Panc1 (cell line): ENCODE measurements around the gene CALML4. TPM values are rescaled to one million over a fixed set of nuclear protein-coding genes. Genes with fewer than 3 reads are reported as not detected.
A peak's percentile ranks its signal among the peaks of the same experiment; 100 is the strongest.

Experiments
- ATAC-seq: fragments of 200-7000 bp; cut with Tn5 transposase; 2 replicates; pipeline ENCODE4 v1.9.1; 2020; ENCODE audit warnings: mild to moderate bottlenecking, moderate library complexity
- BruUV-seq: library from RNA; stranded (reverse); fragments of 400-500 nt; replicated peaks from 2 replicates; lab custom pipeline; 2021; lab: Mats Ljungman, UMichigan
- CTCF ChIA-PET: fragments of 300-600 bp; sonication (Branson Sonifier 250); formaldehyde crosslinking; loops from one replicate; lab custom pipeline; 2022; ENCODE audit warnings: antibody characterized with exemption; lab: Charles Lee
- POLR2A ChIA-PET: fragments of 300-600 bp; sonication (Branson Sonifier 250); formaldehyde crosslinking; loops from one replicate; lab custom pipeline; 2022; ENCODE audit warnings: antibody characterized with exemption; lab: Charles Lee
- DNase-seq: peaks from one replicate; pipeline ENCODE4 v3.0.0-alpha.2; 2010; ENCODE audit warnings: low read depth, low spot score
- H3K27ac ChIP-seq: 2 replicates; pipeline ENCODE4 v1.5.1; 2011; ENCODE audit warnings: mild to moderate bottlenecking, low read length, inconsistent platforms
- H3K27me3 ChIP-seq: fragments of 200-500 bp; sonication (Bioruptor generic); 2 replicates; pipeline ENCODE4 v1.6.0; 2014; ENCODE audit warnings: low read length, inconsistent platforms; ENCODE audit not compliant: control insufficient read depth, insufficient read depth
- H3K36me3 ChIP-seq: fragments of 200-500 bp; sonication (Bioruptor generic); 2 replicates; pipeline ENCODE4 v1.5.1; 2014; ENCODE audit warnings: inconsistent platforms, mild to moderate bottlenecking, low read length, moderate library complexity; ENCODE audit not compliant: control insufficient read depth, insufficient read depth
- H3K4me1 ChIP-seq: 2 replicates; pipeline ENCODE4 v1.5.1; 2011; ENCODE audit warnings: inconsistent platforms, mild to moderate bottlenecking, low read length, moderate library complexity; ENCODE audit not compliant: control insufficient read depth, insufficient read depth
- H3K4me3 ChIP-seq, 2 experiments: 2 replicates each; pipeline ENCODE4 v1.5.1; 2011 to 2012; ENCODE audit warnings: low read depth in 2 of 2, low read length in 2 of 2, mild to moderate bottlenecking in 2 of 2, inconsistent platforms in 1 of 2, moderate library complexity in 1 of 2
- H3K9me3 ChIP-seq: fragments of 200-500 bp; sonication (Bioruptor generic); 2 replicates; pipeline ENCODE4 v1.5.1; 2014; ENCODE audit warnings: low read depth, mild to moderate bottlenecking, inconsistent platforms, low read length, moderate library complexity; ENCODE audit not compliant: control insufficient read depth, insufficient read depth
- CTCF ChIP-seq: fragments of 450-650 bp; IDR thresholded peaks from 2 replicates; pipeline ENCODE4 v1.5.1; 2017; ENCODE audit warnings: mild to moderate bottlenecking
- POLR2AphosphoS5 ChIP-seq: IDR thresholded peaks from 2 replicates; pipeline ENCODE4 v1.6.1; 2012; ENCODE audit warnings: mild to moderate bottlenecking, low read depth, low read length, moderate library complexity
- REST ChIP-seq, 2 experiments: IDR thresholded peaks; 2 replicates each; pipeline ENCODE4 v1.6.1; 2011 to 2012; ENCODE audit warnings: low read depth in 2 of 2, control low read depth in 1 of 2, low read length in 1 of 2, mild to moderate bottlenecking in 1 of 2, moderate library complexity in 1 of 2; ENCODE audit not compliant: insufficient read depth in 1 of 2
- SIN3A ChIP-seq: IDR thresholded peaks from 2 replicates; pipeline ENCODE4 v1.6.1; 2012; ENCODE audit warnings: low read depth, mild to moderate bottlenecking, low read length, moderate library complexity, borderline replicate concordance; ENCODE audit not compliant: insufficient read depth
- TCF7L2 ChIP-seq: IDR thresholded peaks from 2 replicates; pipeline ENCODE4 v1.6.1; 2011; ENCODE audit warnings: mild to moderate bottlenecking, low read depth, low read length, inconsistent platforms
- in situ Hi-C: cut with HindIII; loops from 2 replicates; pipeline ENCODE4 v1.10.0; 2016; ENCODE audit warnings: low sequenced_read_pairs, low pct_unique_long_range_greater_than_20kb
- intact Hi-C: fragments of 100-400 bp; cut with micrococcal nuclease; formaldehyde crosslinking; loops from one replicate; pipeline ENCODE4 v1.10.0; 2022; ENCODE audit not compliant: unreplicated experiment
- total RNA-seq: library from RNA; stranded (reverse); gene quantifications from one replicate; pipeline ENCODE4 v1.2.1, GENCODE V29; 2021; ENCODE audit not compliant: unreplicated experiment

Gene CALML4
- total RNA-seq, 1 experiment from 2014 or later = 5.4 TPM

- ChIA-PET POLR2A (no interaction called here), CTCF (no interaction called here)
- TF ChIP-seq REST (IDR thresholded peaks at IDR 0.05; ENCODE audit: insufficient read depth in 1 of 2, low read depth in 2 of 2, low read length in 1 of 2) = no peak
- no peak for TF ChIP-seq TCF7L2
- no peak for TF ChIP-seq CTCF
- TF ChIP-seq SIN3A = no peak
- TF ChIP-seq POLR2AphosphoS5 = no peak
- BruUV-seq = no TSS peak
- in situ Hi-C loops (no loop called here), intact Hi-C loops (loop anchor here (10.0 kb wide), 1 partner anchor 102 kb away; the partner anchor contains the start of gene PIAS1)
- no peak overlapping the region for H3K27ac ChIP-seq
- no peak overlapping the region for H3K4me3 ChIP-seq
- H3K4me1 ChIP-seq = peaks cover 7% of the 10 kb centered on the region
- peaks cover 11% of the 10 kb centered on the region for H3K36me3 ChIP-seq
- H3K27me3 ChIP-seq = no peaks in the 10 kb centered on the region
- DNase-seq (no peak), ATAC-seq (no peak)
- no peaks in the 10 kb centered on the region for H3K9me3 ChIP-seq
Observed at GRCh38 chr15:68157074-68157473, 48.1 kb downstream of the CALML4 start.

GRCh38 chr15:68154923-68155559 is 50.1 kb downstream of the CALML4 start:
- Histone ChIP-seq H3K4me3 (no peak overlapping the region), H3K4me1 (peaks cover 7% of the 10 kb centered on the region), H3K27me3 (no peaks in the 10 kb centered on the region), H3K27ac (peak overlapping the region; percentile 73), H3K9me3 (no peaks in the 10 kb centered on the region), H3K36me3 (peaks cover 11% of the 10 kb centered on the region)
- no peak for TF ChIP-seq SIN3A
- peak; percentile 79; the same call in 1 of the 2 replicates for TF ChIP-seq CTCF
- ATAC-seq = peak; percentile 80
- DNase-seq = peak; percentile 30
- ChIA-PET POLR2A (interaction anchor here (0.5 kb wide), 1 partner anchor 294 kb away, joined by 3 read pairs; no protein-coding TSS in a partner anchor), CTCF (interaction anchor here (0.5 to 1.2 kb wide), 4 partner anchors 25 to 297 kb away, joined by 3 to 10 read pairs (median 6); no protein-coding TSS in a partner anchor)
- TSS peak; percentile 11 for BruUV-seq
- intact Hi-C loops = loop anchor here (2.0 to 10.0 kb wide), 2 partner anchors 100 to 292 kb away; partner anchors contain the start of gene PIAS1
- in situ Hi-C loops = no loop called here
